Measurements from ENCODE around the gene ACKR3. TPM values are rescaled to one million over a fixed set of nuclear protein-coding genes. Genes with fewer than 3 reads are reported as not detected.

ACKR3 gene
- total and polyA plus RNA-seq, 2 of the 4 experiments (the other 2 are of a cell fraction): not detected

GRCh38 chr2:236608188-236608525 lies 38.5 kb downstream of the ACKR3 start:
- H2BK20ac ChIP-seq (ENCODE audit: low read depth, low read length): no peak overlapping the region
- H3K9me1 ChIP-seq (ENCODE audit: insufficient read depth, low read length): no peaks in the 10 kb centered on the region
- H2BK15ac ChIP-seq (ENCODE audit: low read depth, low read length): no peak overlapping the region
- no TSS peak for BruUV-seq (replicated peaks)
- ATAC-seq (ENCODE audit: low read depth) (no peak), DNase-seq (no peak)
- H4K20me1 ChIP-seq (ENCODE audit: insufficient read depth, low read length): no peaks in the 10 kb centered on the region
- no peak overlapping the region for H3K56ac ChIP-seq (ENCODE audit: extremely low read depth, insufficient read depth, low read length)
- no peak overlapping the region for H2BK5ac ChIP-seq (ENCODE audit: low read depth, low read length, poor library complexity, severe bottlenecking)
- no CpG with 5 or more reads among the region's 3 CpGs for WGBS, 2 experiments (ENCODE audit: extremely low coverage in 2 of 2, insufficient read length in 1 of 2)
- ChIA-PET POLR2A (ENCODE audit: unreplicated experiment) (no interaction called here), CTCF (no interaction called here)
- TF ChIP-seq RAD21 (IDR thresholded peaks at IDR 0.05; ENCODE audit: low read length) (no peak), FOS (IDR thresholded peaks at IDR 0.05; ENCODE audit: low read depth, low read length) (no peak), CTCF (conservative IDR thresholded peaks at IDR 0.05; ENCODE audit: low read depth, low read length) (no peak), MAZ (IDR thresholded peaks at IDR 0.05; ENCODE audit: borderline replicate concordance, low read depth, low read length) (no peak), RFX5 (IDR thresholded peaks at IDR 0.05; ENCODE audit: low read depth, low read length) (no peak), SMC3 (IDR thresholded peaks at IDR 0.05; ENCODE audit: low read depth, low read length) (no peak), POLR2A (IDR thresholded peaks at IDR 0.05; ENCODE audit: low read depth, low read length) (no peak), MXI1 (IDR thresholded peaks at IDR 0.05; ENCODE audit: borderline replicate concordance, low read depth, low read length) (no peak)
- TF ChIP-seq, protein P1, sequence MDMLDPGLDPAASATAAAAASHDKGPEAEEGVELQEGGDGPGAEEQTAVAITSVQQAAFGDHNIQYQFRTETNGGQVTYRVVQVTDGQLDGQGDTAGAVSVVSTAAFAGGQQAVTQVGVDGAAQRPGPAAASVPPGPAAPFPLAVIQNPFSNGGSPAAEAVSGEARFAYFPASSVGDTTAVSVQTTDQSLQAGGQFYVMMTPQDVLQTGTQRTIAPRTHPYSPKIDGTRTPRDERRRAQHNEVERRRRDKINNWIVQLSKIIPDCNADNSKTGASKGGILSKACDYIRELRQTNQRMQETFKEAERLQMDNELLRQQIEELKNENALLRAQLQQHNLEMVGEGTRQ (IDR thresholded peaks at IDR 0.05; ENCODE audit: low read depth, low read length): no peak
- dilution Hi-C loops (cut with HindIII; ENCODE audit: low sequenced_read_pairs, unreplicated experiment): no loop called here
- in situ Hi-C loops (cut with MboI; ENCODE audit: low sequenced_read_pairs): no loop called here
- H3K9ac ChIP-seq (ENCODE audit: low read depth, low read length): no peak overlapping the region
- H3K27me3 ChIP-seq (ENCODE audit: control insufficient read depth, insufficient read depth, low read length): peaks cover 7% of the 10 kb centered on the region
- no peak overlapping the region for H3K4me2 ChIP-seq (ENCODE audit: low read depth, low read length)
- H2AFZ ChIP-seq (replicated peaks; ENCODE audit: low read length, poor library complexity): no peak overlapping the region
- intact Hi-C loops (cut with micrococcal nuclease): no loop called here
- no peak overlapping the region for H3K27ac ChIP-seq (ENCODE audit: insufficient read depth, low read length)
- no peak overlapping the region for H3K18ac ChIP-seq (ENCODE audit: low read depth, low read length)
- H3K79me1 ChIP-seq (ENCODE audit: low read depth in 1 of 2, low read length in 2 of 2): no peaks in the 10 kb centered on the region
- no peak overlapping the region for H4K8ac ChIP-seq (ENCODE audit: low read depth in 2 of 2, low read length in 2 of 2)
- H3K9me3 ChIP-seq (ENCODE audit: control insufficient read depth, insufficient read depth, low read length): no peaks in the 10 kb centered on the region; the same call in 1 of the 2 replicates
- peaks cover 2% of the 10 kb centered on the region; the same call in 1 of the 2 replicates for H3K4me1 ChIP-seq (ENCODE audit: control insufficient read depth, insufficient read depth, low read length)
- H2AK9ac ChIP-seq (replicated peaks; ENCODE audit: low read depth, low read length, poor library complexity): no peak overlapping the region
- H3K4ac ChIP-seq (ENCODE audit: low read depth, low read length): no peak overlapping the region
- no peak overlapping the region for H3K23ac ChIP-seq (ENCODE audit: low read depth, low read length)
- H4K5ac ChIP-seq (ENCODE audit: low read depth, low read length): no peak overlapping the region
- no peak overlapping the region for H4K91ac ChIP-seq (ENCODE audit: insufficient read depth, low read depth, low read length)
- no peak overlapping the region for H2BK120ac ChIP-seq (ENCODE audit: low read depth, low read length)
- H3K36me3 ChIP-seq (ENCODE audit: control insufficient read depth, insufficient read depth, low read length): no peaks in the 10 kb centered on the region
- H2AK5ac ChIP-seq (ENCODE audit: low read depth, low read length): no peak overlapping the region
- no peak overlapping the region for H3K4me3 ChIP-seq (ENCODE audit: insufficient read depth, low read depth, low read length)
- H3K14ac ChIP-seq (replicated peaks; ENCODE audit: low read depth, low read length): no peak overlapping the region
